ENCODE results near the gene BNC2.
"Not testable (repeated sequence)": the region's sequence is repeated elsewhere in the genome, so short reads cannot be mapped to it uniquely, and the experiment has no call there.

The BNC2 gene

GRCh38 chr9:16540743-16541613 is 329.5 kb downstream of the BNC2 start:
- no peak for DNase-seq (ENCODE audit: low read depth)

- DNase-seq (ENCODE audit: low read depth), result not testable (repeated sequence)
These were observed 330.8 kb downstream of the BNC2 start for GRCh38 chr9:16539626-16540025.

GRCh38 chr9:16535555-16535954 is 334.9 kb downstream of the BNC2 start:
- DNase-seq (ENCODE audit: low read depth), result no peak

GRCh38 chr9:16532681-16533450 is 337.6 kb downstream of the BNC2 start:
- DNase-seq (ENCODE audit: low read depth), result no peak

- DNase-seq (ENCODE audit: low read depth), result no peak
These were observed 338.2 kb downstream of the BNC2 start for GRCh38 chr9:16532272-16532671.

GRCh38 chr9:16530669-16531642 is 339.5 kb downstream of the BNC2 start:
- DNase-seq (ENCODE audit: low read depth), result no peak

GRCh38 chr9:16527573-16527972 is 342.9 kb downstream of the BNC2 start:
- no peak for DNase-seq (ENCODE audit: low read depth)

GRCh38 chr9:16526380-16526779 is 344.1 kb downstream of the BNC2 start:
- no peak for DNase-seq (ENCODE audit: low read depth)

GRCh38 chr9:16524823-16525222 is 345.6 kb downstream of the BNC2 start:
- no peak for DNase-seq (ENCODE audit: low read depth)

GRCh38 chr9:16524078-16524477 is 346.4 kb downstream of the BNC2 start:
- DNase-seq (ENCODE audit: low read depth), result no peak

- no peak for DNase-seq (ENCODE audit: low read depth)
These were observed 348.5 kb downstream of the BNC2 start for GRCh38 chr9:16521868-16522411.

GRCh38 chr9:16519001-16519400 is 351.5 kb downstream of the BNC2 start:
- no peak for DNase-seq (ENCODE audit: low read depth)

- no peak for DNase-seq (ENCODE audit: low read depth)
These were observed 353.6 kb downstream of the BNC2 start for GRCh38 chr9:16516891-16517290.

- no peak for DNase-seq (ENCODE audit: low read depth)
These were observed 354.6 kb downstream of the BNC2 start for GRCh38 chr9:16515879-16516301.

GRCh38 chr9:16515207-16515606 is 355.3 kb downstream of the BNC2 start:
- DNase-seq (ENCODE audit: low read depth), result no peak

- no peak for DNase-seq (ENCODE audit: low read depth)
These were observed 356.3 kb downstream of the BNC2 start for GRCh38 chr9:16514131-16514530.

GRCh38 chr9:16512281-16512680 is 358.2 kb downstream of the BNC2 start:
- DNase-seq (ENCODE audit: low read depth), result no peak

- no peak for DNase-seq (ENCODE audit: low read depth)
These were observed 360.0 kb downstream of the BNC2 start for GRCh38 chr9:16510482-16510881.

- no peak for DNase-seq (ENCODE audit: low read depth)
These were observed 360.5 kb downstream of the BNC2 start for GRCh38 chr9:16509997-16510396.

GRCh38 chr9:16505199-16505598 is 365.3 kb downstream of the BNC2 start:
- no peak for DNase-seq (ENCODE audit: low read depth)

- no peak for DNase-seq (ENCODE audit: low read depth)
These were observed 368.7 kb downstream of the BNC2 start for GRCh38 chr9:16501726-16502125.

GRCh38 chr9:16501141-16501540 is 369.3 kb downstream of the BNC2 start:
- no peak for DNase-seq (ENCODE audit: low read depth)

Data from stimulated activated CD8-positive, alpha-beta memory T cell treated with anti-CD3 and anti-CD28 coated beads, Interleukin-15, amount 100 ng/mL, for 1 hour (primary cell).